H1 (cell line): Measurements from ENCODE around the gene TXNRD2. TPM values are rescaled to one million over a fixed set of nuclear protein-coding genes. Genes with fewer than 3 reads are reported as not detected.

Experiments
- CTCF ChIA-PET: fragments of 300-600 bp; sonication (Branson Sonifier 250); formaldehyde crosslinking; loops from one replicate; lab custom pipeline; 2021; ENCODE audit not compliant: partially characterized antibody; lab: Charles Lee
- POLR2A ChIA-PET: fragments of 300-600 bp; sonication (Branson Sonifier 250); formaldehyde crosslinking; loops from one replicate; lab custom pipeline; 2021; ENCODE audit warnings: inconsistent platforms; ENCODE audit not compliant: partially characterized antibody; lab: Charles Lee
- DNase-seq, 2 experiments: peaks; one replicate each; pipeline versions ENCODE4 v3.0.0 to v3.0.0-alpha.2; 2010 to 2022; ENCODE audit warnings: low spot score in 2 of 2, low read depth in 1 of 2, mixed read lengths in 1 of 2
- FAIRE-seq: peaks from 2 replicates; lab custom pipeline; 2011; peaks lifted over from hg19 to GRCh38; lab: Jason Lieb, UNC
- H2AFZ ChIP-seq: 2 replicates; pipeline ENCODE4 v1.8.1; 2012; ENCODE audit warnings: low read length, inconsistent platforms
- H2AK5ac ChIP-seq: 2 replicates; pipeline ENCODE4 v1.6.1; 2013; ENCODE audit warnings: low read depth, low read length
- H2BK120ac ChIP-seq: replicated peaks from 2 replicates; pipeline ENCODE3; 2013; ENCODE audit warnings: low read depth, low read length, inconsistent platforms
- H2BK12ac ChIP-seq: 2 replicates; pipeline ENCODE4 v1.6.1; 2013; ENCODE audit warnings: low read depth, low read length
- H2BK15ac ChIP-seq: 2 replicates; pipeline ENCODE4 v1.6.1; 2013; ENCODE audit warnings: low read length
- H2BK20ac ChIP-seq: 2 replicates; pipeline ENCODE4 v1.6.1; 2013; ENCODE audit warnings: low read length
- H2BK5ac ChIP-seq: 2 replicates; pipeline ENCODE4 v1.6.1; 2013; ENCODE audit warnings: low read depth, low read length
- H3K14ac ChIP-seq: 2 replicates; pipeline ENCODE4 v1.6.1; 2013; ENCODE audit warnings: inconsistent platforms; ENCODE audit not compliant: insufficient read length
- H3K18ac ChIP-seq: 2 replicates; pipeline ENCODE4 v1.6.1; 2013; ENCODE audit warnings: low read length; ENCODE audit errors: extremely low read depth
- H3K23ac ChIP-seq: 2 replicates; pipeline ENCODE4 v1.6.1; 2013; ENCODE audit warnings: inconsistent platforms; ENCODE audit not compliant: insufficient read length
- H3K23me2 ChIP-seq: 2 replicates; pipeline ENCODE4 v1.6.1; 2013; ENCODE audit warnings: low read depth, low read length
- H3K27ac ChIP-seq: 2 replicates; pipeline ENCODE4 v1.6.1; 2011; ENCODE audit warnings: low read depth, low read length, inconsistent platforms
- H3K27me3 ChIP-seq, 4 experiments: replicated peaks in 1 of 4; 1 replicate in 1 of 4; 2 replicates in 3 of 4; pipeline versions ENCODE4 v1.6.1 to v1.8.1; 2011 to 2013; ENCODE audit warnings: low read length in 3 of 4, mild to moderate bottlenecking in 3 of 4, inconsistent platforms in 2 of 4, mixed read lengths in 2 of 4, moderate library complexity in 1 of 4; ENCODE audit not compliant: control insufficient read depth in 3 of 4, insufficient read depth in 3 of 4; ENCODE audit errors: extremely low read depth in 1 of 4
- H3K36me3 ChIP-seq, 4 experiments: 2 replicates each; pipeline versions ENCODE4 v1.6.1 to v1.8.1; 2011 to 2013; ENCODE audit warnings: mild to moderate bottlenecking in 4 of 4, low read length in 3 of 4, moderate library complexity in 2 of 4, control low read depth in 1 of 4, inconsistent platforms in 1 of 4; ENCODE audit not compliant: insufficient read depth in 4 of 4, control insufficient read depth in 2 of 4
- H3K4ac ChIP-seq: replicated peaks from 2 replicates; pipeline ENCODE3; 2013; ENCODE audit warnings: low read length, low read depth, mixed read lengths, inconsistent platforms; ENCODE audit not compliant: insufficient read length
- H3K4me1 ChIP-seq, 4 experiments: replicated peaks in 1 of 4; 1 replicate in 1 of 4; 2 replicates in 3 of 4; pipeline versions ENCODE4 v1.6.1 to v1.8.1; 2011 to 2013; ENCODE audit warnings: low read length in 3 of 4, inconsistent platforms in 2 of 4, mixed read lengths in 1 of 4; ENCODE audit not compliant: insufficient read depth in 4 of 4, control insufficient read depth in 3 of 4
- H3K4me2 ChIP-seq, 2 experiments: 2 replicates each; pipeline versions ENCODE4 v1.6.1 to v1.8.1; 2011 to 2013; ENCODE audit warnings: low read depth in 2 of 2, low read length in 2 of 2, control low read depth in 1 of 2, inconsistent platforms in 1 of 2, mild to moderate bottlenecking in 1 of 2; ENCODE audit not compliant: insufficient read depth in 1 of 2
- H3K4me3 ChIP-seq, 4 experiments: fragments of 200-600, 300-600 bp in 1 of 4; sonication (generic), shearing (Covaris generic), sonication (Bioruptor Twin) in 1 of 4; 2 replicates each; pipeline versions ENCODE4 v1.5.1 to v1.8.1; 2011 to 2016; ENCODE audit warnings: low read length in 4 of 4, low read depth in 3 of 4, control low read depth in 2 of 4, inconsistent platforms in 2 of 4, mild to moderate bottlenecking in 2 of 4, mixed read lengths in 1 of 4, moderate library complexity in 1 of 4; ENCODE audit not compliant: insufficient read depth in 2 of 4; ENCODE audit errors: extremely low read depth in 1 of 4
- H3K56ac ChIP-seq: replicated peaks from 2 replicates; pipeline ENCODE3; 2013; ENCODE audit warnings: low read depth, mild to moderate bottlenecking, mixed read lengths, low read length, inconsistent platforms; ENCODE audit not compliant: insufficient read length
- H3K79me1 ChIP-seq: 2 replicates; pipeline ENCODE4 v1.6.1; 2013; ENCODE audit warnings: low read depth, low read length, control low read depth
- H3K79me2 ChIP-seq, 2 experiments: 2 replicates each; pipeline versions ENCODE4 v1.6.1 to v1.8.1; 2012 to 2013; ENCODE audit warnings: low read length in 2 of 2, mild to moderate bottlenecking in 2 of 2, inconsistent platforms in 1 of 2; ENCODE audit not compliant: insufficient read depth in 2 of 2, control insufficient read depth in 1 of 2
- H3K9ac ChIP-seq, 4 experiments: replicated peaks in 1 of 4; 1 replicate in 1 of 4; 2 replicates in 3 of 4; pipeline versions ENCODE4 v1.6.1 to v1.8.1; 2011 to 2013; ENCODE audit warnings: low read depth in 3 of 4, low read length in 3 of 4, control low read depth in 2 of 4, mild to moderate bottlenecking in 2 of 4, moderate library complexity in 2 of 4, inconsistent platforms in 1 of 4; ENCODE audit errors: extremely low read depth in 1 of 4
- H3K9me3 ChIP-seq, 2 experiments: 2 replicates each; pipeline versions ENCODE4 v1.6.1 to v1.8.1; 2012 to 2013; ENCODE audit warnings: mild to moderate bottlenecking in 2 of 2, moderate library complexity in 2 of 2, control low read depth in 1 of 2, inconsistent platforms in 1 of 2, low read depth in 1 of 2, low read length in 1 of 2, mixed read lengths in 1 of 2; ENCODE audit not compliant: insufficient read depth in 2 of 2
- H4K20me1 ChIP-seq, 2 experiments: replicated peaks in 1 of 2; 2 replicates each; pipeline versions ENCODE3 to v1.8.1; 2011 to 2013; ENCODE audit warnings: inconsistent platforms in 2 of 2, low read length in 2 of 2, mild to moderate bottlenecking in 1 of 2; ENCODE audit not compliant: insufficient read depth in 2 of 2, control insufficient read depth in 1 of 2
- H4K5ac ChIP-seq: 2 replicates; pipeline ENCODE4 v1.6.1; 2013; ENCODE audit warnings: low read length, low read depth, mixed read lengths, inconsistent platforms; ENCODE audit not compliant: insufficient read length
- H4K8ac ChIP-seq: 2 replicates; pipeline ENCODE4 v1.8.0; 2013; ENCODE audit warnings: mild to moderate bottlenecking, moderate library complexity, low read length, inconsistent platforms; ENCODE audit not compliant: insufficient read depth; ENCODE audit errors: extremely low read depth
- H4K91ac ChIP-seq: replicated peaks from 2 replicates; pipeline ENCODE3; 2013; ENCODE audit warnings: low read length, mixed read lengths, inconsistent platforms; ENCODE audit not compliant: insufficient read length
- CBX8 ChIP-seq: fragments of 300-800, 300-1000 bp; sonication (generic); IDR thresholded peaks from 2 replicates; pipeline ENCODE4 v1.7.1; 2016; ENCODE audit warnings: low read depth, low read length, borderline replicate concordance
- CTCF ChIP-seq, 3 experiments: IDR thresholded peaks; 1 replicate in 2 of 3; 2 replicates in 1 of 3; pipeline versions ENCODE4 v1.5.1 to v1.6.1; 2011; ENCODE audit warnings: low read length in 3 of 3, mild to moderate bottlenecking in 3 of 3, inconsistent platforms in 2 of 3, low read depth in 1 of 3, moderate library complexity in 1 of 3; ENCODE audit not compliant: insufficient read depth in 1 of 3; ENCODE audit errors: control extremely low read depth in 1 of 3
- KDM1A ChIP-seq: fragments of 200-600, 300-600 bp; sonication (generic); IDR thresholded peaks from 2 replicates; pipeline ENCODE4 v1.7.1; 2016; ENCODE audit warnings: mild to moderate bottlenecking, low read length, borderline replicate concordance
- MAFK ChIP-seq: IDR thresholded peaks from 2 replicates; pipeline ENCODE4 v1.6.1; 2012; ENCODE audit warnings: low read depth, mild to moderate bottlenecking, improper control_type of control experiment, low read length
- SAP30 ChIP-seq: fragments of 300-600 bp; sonication (generic); IDR thresholded peaks from 2 replicates; pipeline ENCODE4 v1.7.1; 2012; ENCODE audit warnings: low read length, moderate library complexity, mild to moderate bottlenecking, inconsistent platforms; ENCODE audit not compliant: insufficient read depth, insufficient replicate concordance
- SIN3A ChIP-seq, 2 experiments: IDR thresholded peaks in 1 of 2; conservative IDR thresholded peaks in 1 of 2; 2 replicates each; pipeline ENCODE4 v1.6.1; 2011 to 2012; ENCODE audit warnings: low read length in 2 of 2, improper control_type of control experiment in 1 of 2, low read depth in 1 of 2, mild to moderate bottlenecking in 1 of 2
- SRF ChIP-seq: IDR thresholded peaks from 2 replicates; pipeline ENCODE4 v1.6.1; 2011; ENCODE audit warnings: mild to moderate bottlenecking, low read depth, low read length, moderate library complexity
- TBP ChIP-seq: IDR thresholded peaks from 2 replicates; pipeline ENCODE4 v1.6.1; 2011; ENCODE audit warnings: low read depth, low read length, improper control_type of control experiment
- WGBS, 2 experiments: shearing (Covaris generic) in 1 of 2; methylation state at CpG; one replicate each; pipeline versions ENCODE4 v1.1.6 to v1.1.7; 2013 to 2015; ENCODE audit warnings: low lambda C conversion rate in 2 of 2, mixed read lengths in 2 of 2, inconsistent platforms in 1 of 2, low coverage in 1 of 2, missing lambda C conversion rate in 1 of 2; ENCODE audit not compliant: insufficient replicate concordance in 2 of 2, insufficient coverage in 1 of 2, insufficient read length in 1 of 2; ENCODE audit errors: extremely low coverage in 1 of 2, missing lambda C conversion rate in 1 of 2; 5-methylcytosine and 5-hydroxymethylcytosine counted together
- polyA plus RNA-seq, 7 experiments: library from polyadenylated mRNA; depleted of rRNA in 3 of 7; stranded (reverse) in 5 of 7; unstranded in 2 of 7; fragments of >200 nt in 5 of 7; fragments of 200-250 nt in 2 of 7; gene quantifications; 1 replicate in 5 of 7; 2 replicates in 1 of 7; 4 replicates in 1 of 7; pipeline versions ENCODE4 v1.2.1 to v1.2.3, GENCODE V29; 2011 to 2013; ENCODE audit warnings: missing spikeins in 2 of 7, mixed read lengths in 2 of 7
- total RNA-seq: library from RNA; stranded (reverse); fragmentation: NEBNext Ultra II Directional; extraction: Animal tissue kit (Norgen Biotek cat#: 25700); gene quantifications from 2 replicates; pipeline ENCODE4 v1.2.1, GENCODE V29; 2021

Gene TXNRD2
- total and polyA plus RNA-seq, 2 of the 8 experiments (the other 6 are each of a cell fraction or from before 2014, with no cell fraction given) = 14.8 to 21.9 TPM

GRCh38 chr22:19960491-19961200 is 19.0 kb upstream of the TXNRD2 start:
- peak overlapping the region; percentile 33; the same call in 1 of the 2 replicates for H2AK5ac ChIP-seq
- H3K79me1 ChIP-seq = no peaks in the 10 kb centered on the region
- no peaks in the 10 kb centered on the region for H3K9me3 ChIP-seq
- peak overlapping the region; percentile 48; the same call in 1 of the 2 replicates for H3K18ac ChIP-seq
- H3K4me3 ChIP-seq = no peak overlapping the region
- H2BK120ac ChIP-seq = no peak overlapping the region
- ChIA-PET CTCF (interaction anchor here (16.2 kb wide), 1 partner anchor 51 kb away, joined by 369 read pairs; no protein-coding TSS in a partner anchor), POLR2A (interaction anchor here (1.3 kb wide), 1 partner anchor 9 kb away, joined by 4 read pairs; no protein-coding TSS in a partner anchor)
- H3K14ac ChIP-seq = no peak overlapping the region
- 0 out of 2 replicates have a peak overlapping the region, but pooled peaks have one; percentile 61 for H2BK20ac ChIP-seq
- H3K4me1 ChIP-seq = peaks cover 0 to 23% (median 18%) of the 10 kb centered on the region in 4 experiments; a peak in 6 of 7 replicates
- H2AFZ ChIP-seq = no peak overlapping the region
- H4K91ac ChIP-seq = peak overlapping the region; percentile 60
- no peak overlapping the region for H3K4ac ChIP-seq
- no peak overlapping the region for H4K5ac ChIP-seq
- H3K27me3 ChIP-seq = no peaks in the 10 kb centered on the region
- no peak overlapping the region; the same call in 1 of the 2 replicates for H4K8ac ChIP-seq
- 89% methylated on average over 12 of the region's 12 CpGs; no CpG with 5 or more reads in 1 of the 2 experiments for WGBS, 2 experiments
- no peak for DNase-seq
- peaks cover 0 to 2% of the 10 kb centered on the region in 2 experiments for H4K20me1 ChIP-seq
- FAIRE-seq = no peak
- no peak overlapping the region for H2BK5ac ChIP-seq
- H3K23me2 ChIP-seq = peaks cover 5% of the 10 kb centered on the region
- H3K23ac ChIP-seq = no peak overlapping the region
- no peaks in the 10 kb centered on the region for H3K36me3 ChIP-seq
- no peak overlapping the region for H3K9ac ChIP-seq
- H2BK12ac ChIP-seq = peak overlapping the region; percentile 35; the same call in 1 of the 2 replicates
- H3K27ac ChIP-seq = no peak overlapping the region
- no peak overlapping the region for H3K4me2 ChIP-seq
- no peak overlapping the region for H3K56ac ChIP-seq
- H2BK15ac ChIP-seq = peak overlapping the region; percentile 61; the same call in 1 of the 2 replicates
- no peaks in the 10 kb centered on the region for H3K79me2 ChIP-seq
- TF ChIP-seq MAFK (no peak), SIN3A (conservative IDR thresholded peaks at IDR 0.05 in 1 of 2, IDR thresholded peaks at IDR 0.05 in 1 of 2; ENCODE audit: low read depth in 1 of 2, low read length in 2 of 2) (no peak), SRF (no peak), TBP (no peak), KDM1A (no peak), CBX8 (no peak), SAP30 (no peak), CTCF (IDR thresholded peaks at IDR 0.05; ENCODE audit: control extremely low read depth in 1 of 3, insufficient read depth in 1 of 3, low read depth in 1 of 3, low read length in 3 of 3) (no peak)
